Forelimb muscle (tissue), 1 donor: ENCODE data around the gene TBC1D14. TPM values are rescaled to one million over a fixed set of nuclear protein-coding genes. Genes with fewer than 3 reads are reported as not detected.
"Not testable (repeated sequence)": the region's sequence is repeated elsewhere in the genome, so short reads cannot be mapped to it uniquely, and the experiment has no call there.

ENCODE experiments used
- DNase-seq: peaks from one replicate; pipeline ENCODE4 v3.0.0-alpha.2; 2013; ENCODE audit warnings: low read depth
- polyA plus RNA-seq: library from polyadenylated mRNA; unstranded; fragments of 120-200 nt; gene quantifications from one replicate; pipeline ENCODE4 v1.2.1, GENCODE V29; 2013; ENCODE audit not compliant: insufficient read length

TBC1D14 gene
- polyA plus RNA-seq, 1 donor, result 37.0 TPM

GRCh38 chr4:6969826-6970800 lies 60.5 kb downstream of the TBC1D14 start:
- no peak for DNase-seq

GRCh38 chr4:6971536-6972374 lies 62.1 kb downstream of the TBC1D14 start:
- no peak for DNase-seq

GRCh38 chr4:6972375-6972650 lies 62.7 kb downstream of the TBC1D14 start:
- DNase-seq, result no peak

GRCh38 chr4:6972911-6973310 lies 63.3 kb downstream of the TBC1D14 start:
- DNase-seq, result no peak

- DNase-seq, result peak; percentile 85
Observed at GRCh38 chr4:6974138-6974848, 64.7 kb downstream of the TBC1D14 start.

- not testable (repeated sequence) for DNase-seq
Observed at GRCh38 chr4:6977846-6978245, 68.2 kb downstream of the TBC1D14 start.

GRCh38 chr4:6983544-6984142 lies 74.0 kb downstream of the TBC1D14 start:
- no peak for DNase-seq

- no peak for DNase-seq
Observed at GRCh38 chr4:6984612-6985425, 75.2 kb downstream of the TBC1D14 start.

GRCh38 chr4:6986072-6986780 lies 76.6 kb downstream of the TBC1D14 start:
- no peak for DNase-seq

- DNase-seq, result peak; percentile 61
Observed at GRCh38 chr4:6986781-6987587, 77.4 kb downstream of the TBC1D14 start.

- DNase-seq, result no peak
Observed at GRCh38 chr4:6987588-6987961, 77.9 kb downstream of the TBC1D14 start.

GRCh38 chr4:6988016-6988715 lies 78.5 kb downstream of the TBC1D14 start:
- no peak for DNase-seq

GRCh38 chr4:6989331-6989923 lies 79.8 kb downstream of the TBC1D14 start:
- no peak for DNase-seq

- no peak for DNase-seq
Observed at GRCh38 chr4:6990661-6991060, 81.0 kb downstream of the TBC1D14 start.

- no peak for DNase-seq
Observed at GRCh38 chr4:6991249-6991648, 81.6 kb downstream of the TBC1D14 start.

- DNase-seq, result no peak
Observed at GRCh38 chr4:6991771-6992557, 82.3 kb downstream of the TBC1D14 start.
